HG02884 (cell line): ENCODE data around the gene GUCY2D.
"Not testable (repeated sequence)": the region's sequence is repeated elsewhere in the genome, so short reads cannot be mapped to it uniquely, and the experiment has no call there.

Experiments used
- ATAC-seq: cut with Tn5 transposase; IDR thresholded peaks from one replicate; pipeline ENCODE4 v1.9.1; 2021; ENCODE audit warnings: mild to moderate bottlenecking, moderate library complexity; ENCODE audit not compliant: unreplicated experiment

Gene GUCY2D

GRCh38 chr17:8001976-8002720 is at the start of gene GUCY2D:
Gene GUCY2D, plus strand, starts transcription at chr17:8002615. Its CDS starts 433 bp downstream, at chr17:8003048.
- ATAC-seq = no peak

DNA sequence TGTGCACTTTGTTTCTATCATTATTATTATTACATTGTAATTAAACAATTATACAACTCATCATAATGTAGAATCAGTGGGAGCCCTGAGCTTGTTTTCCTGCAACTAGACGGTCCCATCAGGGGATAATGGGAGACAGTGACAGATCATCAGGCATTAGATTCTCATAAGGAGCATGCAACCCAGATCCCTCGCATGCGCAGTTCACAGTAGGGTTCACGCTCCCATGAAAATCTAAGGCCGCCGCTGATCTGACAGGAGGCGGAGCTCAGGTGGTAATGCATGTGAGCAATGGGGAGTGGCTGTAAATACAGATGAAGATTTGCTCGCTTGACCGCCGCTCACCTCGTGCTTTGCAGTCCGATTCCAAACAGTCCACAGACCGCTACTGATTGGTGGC is 49.1 kb upstream of the GUCY2D start:
- not testable (repeated sequence) for ATAC-seq

DNA sequence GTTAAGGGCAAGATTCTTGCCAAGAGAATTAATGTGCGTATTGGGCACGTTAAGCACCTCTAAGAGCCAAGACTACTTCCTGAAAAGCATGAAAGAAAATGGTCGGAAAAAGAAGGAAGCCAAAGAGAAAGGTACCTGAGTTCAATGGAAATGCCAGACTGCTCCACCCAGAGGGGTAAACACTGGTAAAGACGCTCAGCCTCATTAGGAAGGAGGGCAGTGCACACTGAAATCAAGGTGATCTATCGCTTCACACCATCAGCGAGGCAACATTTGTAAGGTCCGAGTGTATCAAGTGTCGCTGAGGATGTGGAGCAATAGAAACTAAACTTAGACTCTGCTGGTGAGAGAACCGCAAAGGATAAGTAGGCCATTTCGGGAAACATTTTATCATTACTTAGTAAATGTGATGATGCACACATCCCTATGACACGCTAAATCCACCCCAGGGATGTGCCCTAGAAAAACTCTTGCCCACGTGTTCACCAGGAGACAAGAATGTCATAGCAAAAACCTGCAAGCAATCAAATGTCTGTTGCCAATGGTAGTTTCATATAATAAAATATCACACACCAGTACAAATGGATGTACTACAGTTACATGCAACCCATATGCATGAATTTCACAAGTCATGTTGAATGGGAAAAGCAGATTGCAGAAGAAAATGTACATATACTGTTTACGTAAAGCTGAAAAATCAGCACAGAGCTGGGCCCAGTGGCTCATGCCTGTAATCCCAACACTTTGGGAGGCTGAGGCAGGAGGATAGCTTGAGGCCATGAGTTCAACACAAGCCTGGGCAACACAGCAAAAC is 46.8 kb upstream of the GUCY2D start:
- ATAC-seq = no peak

- ATAC-seq = no peak
These were observed 46.0 kb upstream of the GUCY2D start for GRCh38 chr17:7956228-7956965.

- ATAC-seq = no peak
These were observed 42.7 kb upstream of the GUCY2D start for GRCh38 chr17:7959503-7960253.

DNA sequence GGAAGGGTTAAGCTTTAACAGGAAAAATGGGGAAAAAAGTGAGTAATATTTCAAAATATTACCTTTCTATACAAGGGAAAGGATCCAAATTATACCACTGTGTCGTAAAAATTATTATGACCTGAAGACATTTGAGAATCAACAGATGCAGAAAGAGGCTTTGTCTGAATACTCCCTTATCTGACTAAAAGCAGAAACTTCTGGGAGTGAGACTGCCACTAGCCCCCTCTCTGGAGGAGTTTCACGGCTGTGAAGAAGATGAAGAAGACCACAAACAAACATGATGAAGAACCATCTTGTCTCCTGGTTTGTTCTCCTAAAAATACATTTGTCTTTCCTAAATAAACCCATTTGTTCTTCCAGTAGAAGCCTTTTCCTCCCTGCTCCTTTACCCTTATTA is 41.0 kb upstream of the GUCY2D start:
- ATAC-seq = no peak

GRCh38 chr17:7967751-7968150 is 34.7 kb upstream of the GUCY2D start:
- ATAC-seq = no peak

DNA sequence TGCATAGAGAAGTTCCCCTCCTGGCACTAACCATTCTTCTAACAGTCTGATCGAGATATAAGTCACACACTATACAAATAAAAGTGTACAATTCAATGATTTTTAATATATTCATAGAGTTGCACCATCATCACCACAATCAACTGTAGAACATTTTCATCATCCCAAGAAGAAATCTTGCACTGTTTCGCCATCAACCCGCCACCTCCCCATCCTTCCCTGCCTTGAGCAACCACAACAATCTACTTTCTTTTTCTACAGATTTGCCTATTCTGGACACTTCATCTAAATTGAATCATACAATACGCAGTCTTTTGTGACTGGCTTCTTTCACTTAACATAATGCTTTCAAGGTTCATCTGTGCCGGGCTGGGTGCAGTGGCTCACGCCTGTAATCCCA is 33.0 kb upstream of the GUCY2D start:
- ATAC-seq = no peak

- ATAC-seq = no peak
These were observed 30.8 kb upstream of the GUCY2D start for GRCh38 chr17:7971651-7972050.

DNA sequence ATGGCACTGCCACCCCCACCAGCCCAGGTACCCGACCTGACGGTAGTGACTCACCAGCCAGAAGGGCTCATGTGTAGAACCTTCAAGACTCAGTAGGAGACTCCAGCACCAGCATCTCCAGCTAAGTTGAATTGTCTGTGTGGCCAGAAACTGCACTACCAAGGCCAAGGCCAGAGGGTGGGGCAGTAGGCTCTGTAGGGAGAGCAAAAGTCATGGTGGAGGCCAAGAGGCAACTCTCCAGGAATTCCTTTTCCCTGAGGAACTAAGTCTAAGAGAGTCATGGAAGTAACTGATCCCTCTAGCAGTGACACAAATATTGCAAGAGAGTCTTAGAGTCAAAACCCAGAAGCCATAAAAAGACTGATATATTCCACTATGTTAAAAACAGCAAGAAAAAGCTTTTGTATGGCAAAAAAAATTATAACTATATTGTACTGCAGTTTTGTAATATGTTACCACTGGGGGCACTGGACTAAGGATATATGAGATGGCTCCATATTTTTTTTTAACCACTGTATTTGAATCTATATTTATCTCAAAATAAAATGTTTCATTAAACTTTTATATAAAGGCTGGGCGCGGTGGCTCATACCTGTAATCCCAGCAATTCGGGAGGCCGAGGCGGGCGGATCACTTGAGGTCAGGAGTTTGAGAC is 30.2 kb upstream of the GUCY2D start:
- no peak for ATAC-seq

- ATAC-seq = no peak
These were observed 27.7 kb upstream of the GUCY2D start for GRCh38 chr17:7974638-7975131.

- ATAC-seq = no peak
These were observed 25.4 kb upstream of the GUCY2D start for GRCh38 chr17:7977039-7977438.

DNA sequence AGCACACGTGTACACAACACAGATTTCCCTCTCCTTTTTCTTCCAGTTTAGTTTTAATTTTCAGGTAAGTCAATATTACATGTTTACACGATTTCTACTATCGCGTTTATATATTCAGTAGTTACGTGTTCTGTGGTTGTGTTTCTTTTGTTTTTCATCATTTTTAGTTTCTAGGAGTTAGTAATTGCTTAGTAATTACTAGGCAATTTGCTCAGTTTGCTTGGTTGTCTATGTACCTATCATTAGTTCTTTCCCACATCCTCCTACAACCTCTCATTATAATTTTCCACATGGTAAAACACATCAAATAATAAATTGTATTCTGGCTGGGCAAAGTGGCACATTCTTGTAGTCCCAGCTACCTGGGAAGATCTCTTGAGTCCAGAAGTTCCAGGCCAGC is 24.6 kb upstream of the GUCY2D start:
- ATAC-seq = no peak

- ATAC-seq = no peak
These were observed 20.2 kb upstream of the GUCY2D start for GRCh38 chr17:7982173-7982572.

- ATAC-seq = no peak
These were observed 19.7 kb upstream of the GUCY2D start for GRCh38 chr17:7982666-7983065.

GRCh38 chr17:7984904-7985303 is 17.5 kb upstream of the GUCY2D start:
- no peak for ATAC-seq

DNA sequence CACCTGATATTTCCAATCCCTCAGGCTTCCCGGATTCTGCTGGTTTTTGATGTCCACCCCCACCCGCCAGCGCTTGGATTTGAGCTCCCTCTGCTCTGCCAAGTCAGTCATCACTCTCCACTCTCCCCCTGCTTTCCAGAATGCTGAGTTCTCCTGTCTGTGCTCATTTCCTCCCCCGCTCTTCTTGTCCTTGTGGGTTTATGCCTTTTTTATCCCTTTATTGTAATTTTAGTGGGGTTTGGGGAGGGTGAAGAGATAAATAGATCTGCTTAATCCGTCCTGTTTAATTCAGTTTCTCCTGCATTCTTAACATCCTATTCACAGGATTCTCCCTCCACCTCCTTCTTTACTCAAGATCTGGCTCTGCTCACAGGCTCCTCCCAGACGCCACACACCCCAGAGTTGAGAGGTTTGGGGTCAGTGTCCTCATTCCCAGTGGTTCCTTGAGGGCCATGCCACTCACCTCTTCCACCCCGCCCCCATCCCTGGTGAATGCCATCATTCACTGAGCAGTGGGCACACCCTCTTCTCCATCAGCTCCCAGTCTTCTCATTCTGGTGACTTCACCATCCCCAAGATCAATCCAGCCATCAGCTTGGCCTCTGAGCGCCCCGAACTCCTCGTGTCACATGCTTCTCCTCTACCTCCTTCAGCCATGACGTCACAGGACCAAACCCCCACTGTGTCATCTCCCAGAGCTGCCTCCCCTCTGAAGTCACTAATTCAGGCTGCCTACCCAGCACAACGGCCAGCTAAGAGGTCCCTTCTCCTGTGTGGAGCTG is 15.1 kb upstream of the GUCY2D start:
- ATAC-seq = no peak

DNA sequence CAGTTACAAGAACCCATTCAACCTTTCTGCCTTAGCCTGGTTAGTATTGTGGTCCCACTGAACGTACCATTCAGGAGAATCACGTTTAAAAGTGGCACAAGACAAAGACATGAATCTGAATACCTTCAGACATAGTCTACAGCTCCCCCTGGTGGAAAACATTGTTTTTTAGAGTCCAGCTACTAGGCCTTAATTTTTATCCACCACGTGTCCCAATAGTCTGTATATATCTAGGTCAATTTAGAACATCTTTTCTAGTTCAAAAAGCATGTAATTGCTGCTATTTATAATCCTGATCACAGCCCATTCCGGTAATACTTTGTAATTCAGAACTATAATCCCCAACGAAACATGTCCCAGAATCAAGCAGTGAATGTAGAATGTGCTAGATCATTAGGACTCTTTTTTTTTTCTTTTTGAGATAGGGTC is 13.7 kb upstream of the GUCY2D start:
- ATAC-seq = no peak
